IPS-18a (cell line): Measurements from ENCODE around the gene AUTS2.

Experiments
- H3K27ac ChIP-seq: one replicate; pipeline ENCODE4 v1.5.1; 2013; ENCODE audit warnings: low read length
- H3K27me3 ChIP-seq: one replicate; pipeline ENCODE4 v1.6.1; 2013; ENCODE audit warnings: mild to moderate bottlenecking, low read length; ENCODE audit not compliant: control insufficient read depth, insufficient read depth
- H3K36me3 ChIP-seq: one replicate; pipeline ENCODE4 v1.6.1; 2013; ENCODE audit warnings: low read depth, low read length; ENCODE audit not compliant: control insufficient read depth
- H3K4me1 ChIP-seq: one replicate; pipeline ENCODE4 v1.6.1; 2013; ENCODE audit warnings: low read depth, low read length; ENCODE audit not compliant: control insufficient read depth
- H3K4me3 ChIP-seq: one replicate; pipeline ENCODE4 v1.5.1; 2013; ENCODE audit warnings: low read length
- H3K9ac ChIP-seq: one replicate; pipeline ENCODE4 v1.6.1; 2013; ENCODE audit warnings: mild to moderate bottlenecking, low read length, moderate library complexity
- H3K9me3 ChIP-seq: one replicate; pipeline ENCODE4 v1.6.1; 2013; ENCODE audit warnings: low read depth, low read length; ENCODE audit not compliant: control insufficient read depth

AUTS2 gene

GRCh38 chr7:70056363-70056762 lies 458.1 kb downstream of the AUTS2 start:
- no peaks in the 10 kb centered on the region for H3K9me3 ChIP-seq
- H3K9ac ChIP-seq, result no peak overlapping the region
- no peaks in the 10 kb centered on the region for H3K36me3 ChIP-seq

GRCh38 chr7:70060298-70061068 lies 462.2 kb downstream of the AUTS2 start:
- no peaks in the 10 kb centered on the region for H3K27me3 ChIP-seq
- H3K9ac ChIP-seq, result no peak overlapping the region
- H3K9me3 ChIP-seq, result no peaks in the 10 kb centered on the region
- H3K4me3 ChIP-seq, result no peak overlapping the region
- no peaks in the 10 kb centered on the region for H3K36me3 ChIP-seq
- peaks cover 10% of the 10 kb centered on the region for H3K4me1 ChIP-seq
- H3K27ac ChIP-seq, result no peak overlapping the region

More at GRCh38 chr7:70056363-70056762, 458.1 kb downstream of the AUTS2 start:
- peaks cover 7% of the 10 kb centered on the region for H3K4me1 ChIP-seq
- H3K27me3 ChIP-seq, result no peaks in the 10 kb centered on the region
- no peak overlapping the region for H3K27ac ChIP-seq
- no peak overlapping the region for H3K4me3 ChIP-seq

GRCh38 chr7:70063371-70063770 lies 465.1 kb downstream of the AUTS2 start:
- no peak overlapping the region for H3K9ac ChIP-seq
- no peak overlapping the region for H3K27ac ChIP-seq
- H3K4me3 ChIP-seq, result no peak overlapping the region

GRCh38 chr7:70063927-70064326 lies 465.7 kb downstream of the AUTS2 start:
- H3K4me1 ChIP-seq, result peaks cover 10% of the 10 kb centered on the region
- no peaks in the 10 kb centered on the region for H3K36me3 ChIP-seq
- no peaks in the 10 kb centered on the region for H3K27me3 ChIP-seq
- H3K9me3 ChIP-seq, result no peaks in the 10 kb centered on the region
- H3K9ac ChIP-seq, result no peak overlapping the region
- no peak overlapping the region for H3K4me3 ChIP-seq
- no peak overlapping the region for H3K27ac ChIP-seq

More at GRCh38 chr7:70063371-70063770, 465.1 kb downstream of the AUTS2 start:
- no peaks in the 10 kb centered on the region for H3K36me3 ChIP-seq
- no peaks in the 10 kb centered on the region for H3K9me3 ChIP-seq
- no peaks in the 10 kb centered on the region for H3K27me3 ChIP-seq
- peaks cover 10% of the 10 kb centered on the region for H3K4me1 ChIP-seq

GRCh38 chr7:70066844-70067243 lies 468.6 kb downstream of the AUTS2 start:
- peaks cover 3% of the 10 kb centered on the region for H3K4me1 ChIP-seq
- no peak overlapping the region for H3K4me3 ChIP-seq

GRCh38 chr7:70068531-70068930 lies 470.3 kb downstream of the AUTS2 start:
- no peaks in the 10 kb centered on the region for H3K4me1 ChIP-seq
- no peaks in the 10 kb centered on the region for H3K27me3 ChIP-seq
- H3K4me3 ChIP-seq, result no peak overlapping the region
- no peaks in the 10 kb centered on the region for H3K9me3 ChIP-seq
- no peak overlapping the region for H3K9ac ChIP-seq
- no peaks in the 10 kb centered on the region for H3K36me3 ChIP-seq
- no peak overlapping the region for H3K27ac ChIP-seq

More at GRCh38 chr7:70066844-70067243, 468.6 kb downstream of the AUTS2 start:
- no peak overlapping the region for H3K9ac ChIP-seq
- H3K27ac ChIP-seq, result no peak overlapping the region
- H3K9me3 ChIP-seq, result no peaks in the 10 kb centered on the region
- no peaks in the 10 kb centered on the region for H3K36me3 ChIP-seq
- H3K27me3 ChIP-seq, result no peaks in the 10 kb centered on the region

GRCh38 chr7:70069977-70070376 lies 471.7 kb downstream of the AUTS2 start:
- no peaks in the 10 kb centered on the region for H3K27me3 ChIP-seq
- no peak overlapping the region for H3K9ac ChIP-seq
- H3K9me3 ChIP-seq, result no peaks in the 10 kb centered on the region
- no peaks in the 10 kb centered on the region for H3K4me1 ChIP-seq
- no peak overlapping the region for H3K4me3 ChIP-seq
- no peak overlapping the region for H3K27ac ChIP-seq
- no peaks in the 10 kb centered on the region for H3K36me3 ChIP-seq

GRCh38 chr7:70071766-70072165 lies 473.5 kb downstream of the AUTS2 start:
- H3K36me3 ChIP-seq, result no peaks in the 10 kb centered on the region
- H3K27me3 ChIP-seq, result no peaks in the 10 kb centered on the region
- no peak overlapping the region for H3K9ac ChIP-seq
- H3K4me1 ChIP-seq, result no peaks in the 10 kb centered on the region
- no peaks in the 10 kb centered on the region for H3K9me3 ChIP-seq
- no peak overlapping the region for H3K27ac ChIP-seq
- H3K4me3 ChIP-seq, result no peak overlapping the region

- Histone ChIP-seq H3K27ac (no peak overlapping the region), H3K4me1 (no peaks in the 10 kb centered on the region), H3K36me3 (no peaks in the 10 kb centered on the region), H3K9ac (no peak overlapping the region), H3K4me3 (no peak overlapping the region), H3K27me3 (no peaks in the 10 kb centered on the region), H3K9me3 (no peaks in the 10 kb centered on the region)
Observed at GRCh38 chr7:70072220-70072619, 473.9 kb downstream of the AUTS2 start.

GRCh38 chr7:70076325-70076724 lies 478.1 kb downstream of the AUTS2 start:
- no peaks in the 10 kb centered on the region for H3K4me1 ChIP-seq
- no peak overlapping the region for H3K4me3 ChIP-seq
- no peaks in the 10 kb centered on the region for H3K9me3 ChIP-seq
- no peak overlapping the region for H3K27ac ChIP-seq
- no peaks in the 10 kb centered on the region for H3K36me3 ChIP-seq
- no peak overlapping the region for H3K9ac ChIP-seq
- no peaks in the 10 kb centered on the region for H3K27me3 ChIP-seq

- Histone ChIP-seq H3K4me3 (no peak overlapping the region), H3K27ac (no peak overlapping the region), H3K36me3 (no peaks in the 10 kb centered on the region), H3K4me1 (no peaks in the 10 kb centered on the region), H3K9ac (no peak overlapping the region), H3K27me3 (no peaks in the 10 kb centered on the region), H3K9me3 (no peaks in the 10 kb centered on the region)
Observed at GRCh38 chr7:70082099-70082611, 483.9 kb downstream of the AUTS2 start.

- Histone ChIP-seq H3K4me1 (peaks cover 14% of the 10 kb centered on the region), H3K4me3 (no peak overlapping the region), H3K36me3 (no peaks in the 10 kb centered on the region), H3K27me3 (no peaks in the 10 kb centered on the region), H3K27ac (no peak overlapping the region), H3K9ac (no peak overlapping the region), H3K9me3 (no peaks in the 10 kb centered on the region)
Observed at GRCh38 chr7:70091362-70091761, 493.1 kb downstream of the AUTS2 start.
